ENCODE results near the gene RBM18.

The RBM18 gene

GRCh38 chr9:122206118-122207046, 58.3 kb downstream of the RBM18 start:
- Mint-ChIP-seq H3K27ac (no peak overlapping the region), H3K4me1 (no peaks in the 10 kb centered on the region), H3K27me3 (peaks cover 28% of the 10 kb centered on the region), H3K4me3 (no peak overlapping the region), H3K9me3 (no peaks in the 10 kb centered on the region), H3K36me3 (no peaks in the 10 kb centered on the region)
- no peak for ATAC-seq

- no peak overlapping the region for H3K27ac Mint-ChIP-seq
- H3K9me3 Mint-ChIP-seq: no peaks in the 10 kb centered on the region
- no peaks in the 10 kb centered on the region for H3K4me1 Mint-ChIP-seq
- H3K4me3 Mint-ChIP-seq: no peak overlapping the region
- no peak for ATAC-seq
- H3K27me3 Mint-ChIP-seq: peaks cover 21% of the 10 kb centered on the region
- H3K36me3 Mint-ChIP-seq: no peaks in the 10 kb centered on the region
Observed at GRCh38 chr9:122205176-122205575, 59.5 kb downstream of the RBM18 start.

- no peaks in the 10 kb centered on the region for H3K9me3 Mint-ChIP-seq
- no peak for ATAC-seq
- H3K27me3 Mint-ChIP-seq: peaks cover 15% of the 10 kb centered on the region
- H3K4me1 Mint-ChIP-seq: no peaks in the 10 kb centered on the region
- no peak overlapping the region for H3K27ac Mint-ChIP-seq
- no peak overlapping the region for H3K4me3 Mint-ChIP-seq
- H3K36me3 Mint-ChIP-seq: no peaks in the 10 kb centered on the region
Observed at GRCh38 chr9:122204491-122204890, 60.1 kb downstream of the RBM18 start.

- no peaks in the 10 kb centered on the region for H3K9me3 Mint-ChIP-seq
- H3K27me3 Mint-ChIP-seq: peaks cover 15% of the 10 kb centered on the region
- H3K4me1 Mint-ChIP-seq: no peaks in the 10 kb centered on the region
- ATAC-seq: no peak
- no peak overlapping the region for H3K4me3 Mint-ChIP-seq
- no peaks in the 10 kb centered on the region for H3K36me3 Mint-ChIP-seq
- no peak overlapping the region for H3K27ac Mint-ChIP-seq
Observed at GRCh38 chr9:122204055-122204454, 60.6 kb downstream of the RBM18 start.

- Mint-ChIP-seq H3K27ac (no peak overlapping the region), H3K4me3 (no peak overlapping the region), H3K9me3 (no peaks in the 10 kb centered on the region), H3K27me3 (peaks cover 6% of the 10 kb centered on the region), H3K4me1 (no peaks in the 10 kb centered on the region), H3K36me3 (no peaks in the 10 kb centered on the region)
- ATAC-seq: no peak
Observed at GRCh38 chr9:122202111-122202510, 62.5 kb downstream of the RBM18 start.

GRCh38 chr9:122201641-122202040, 63.0 kb downstream of the RBM18 start:
- H3K27me3 Mint-ChIP-seq: peaks cover 6% of the 10 kb centered on the region
- ATAC-seq: no peak
- H3K27ac Mint-ChIP-seq: no peak overlapping the region
- no peak overlapping the region for H3K4me3 Mint-ChIP-seq
- no peaks in the 10 kb centered on the region for H3K9me3 Mint-ChIP-seq
- no peaks in the 10 kb centered on the region for H3K36me3 Mint-ChIP-seq
- no peaks in the 10 kb centered on the region for H3K4me1 Mint-ChIP-seq

GRCh38 chr9:122200960-122201595, 63.6 kb downstream of the RBM18 start:
- H3K4me3 Mint-ChIP-seq: no peak overlapping the region
- H3K27me3 Mint-ChIP-seq: peaks cover 10% of the 10 kb centered on the region
- no peak overlapping the region for H3K27ac Mint-ChIP-seq
- no peaks in the 10 kb centered on the region for H3K4me1 Mint-ChIP-seq
- no peaks in the 10 kb centered on the region for H3K9me3 Mint-ChIP-seq
- no peaks in the 10 kb centered on the region for H3K36me3 Mint-ChIP-seq
- ATAC-seq: no peak

GRCh38 chr9:122197882-122198281, 66.8 kb downstream of the RBM18 start:
- Mint-ChIP-seq H3K27me3 (peaks cover 10% of the 10 kb centered on the region), H3K9me3 (no peaks in the 10 kb centered on the region), H3K27ac (no peak overlapping the region), H3K36me3 (no peaks in the 10 kb centered on the region), H3K4me3 (no peak overlapping the region), H3K4me1 (no peaks in the 10 kb centered on the region)
- no peak for ATAC-seq

- Mint-ChIP-seq H3K27me3 (peaks cover 10% of the 10 kb centered on the region), H3K4me1 (no peaks in the 10 kb centered on the region), H3K4me3 (no peak overlapping the region), H3K36me3 (no peaks in the 10 kb centered on the region), H3K9me3 (no peaks in the 10 kb centered on the region), H3K27ac (no peak overlapping the region)
- no peak for ATAC-seq
Observed at GRCh38 chr9:122197426-122197825, 67.2 kb downstream of the RBM18 start.

- Mint-ChIP-seq H3K9me3 (no peaks in the 10 kb centered on the region), H3K27ac (no peak overlapping the region), H3K4me3 (no peak overlapping the region), H3K27me3 (peaks cover 10% of the 10 kb centered on the region), H3K4me1 (no peaks in the 10 kb centered on the region), H3K36me3 (no peaks in the 10 kb centered on the region)
- ATAC-seq: no peak
Observed at GRCh38 chr9:122195875-122196274, 68.8 kb downstream of the RBM18 start.

GRCh38 chr9:122193651-122194050, 71.0 kb downstream of the RBM18 start:
- no peaks in the 10 kb centered on the region for H3K4me1 Mint-ChIP-seq
- no peak for ATAC-seq
- no peaks in the 10 kb centered on the region for H3K36me3 Mint-ChIP-seq
- peaks cover 10% of the 10 kb centered on the region for H3K27me3 Mint-ChIP-seq
- H3K27ac Mint-ChIP-seq: no peak overlapping the region
- no peaks in the 10 kb centered on the region for H3K9me3 Mint-ChIP-seq
- no peak overlapping the region for H3K4me3 Mint-ChIP-seq

- Mint-ChIP-seq H3K9me3 (no peaks in the 10 kb centered on the region), H3K27ac (no peak overlapping the region), H3K4me1 (no peaks in the 10 kb centered on the region), H3K4me3 (no peak overlapping the region), H3K27me3 (peaks cover 10% of the 10 kb centered on the region), H3K36me3 (no peaks in the 10 kb centered on the region)
- ATAC-seq: no peak
Observed at GRCh38 chr9:122192914-122193525, 71.6 kb downstream of the RBM18 start.

- H3K4me3 Mint-ChIP-seq: no peak overlapping the region
- peaks cover 10% of the 10 kb centered on the region for H3K27me3 Mint-ChIP-seq
- no peaks in the 10 kb centered on the region for H3K36me3 Mint-ChIP-seq
- H3K27ac Mint-ChIP-seq: no peak overlapping the region
- H3K4me1 Mint-ChIP-seq: no peaks in the 10 kb centered on the region
- no peak for ATAC-seq
- no peaks in the 10 kb centered on the region for H3K9me3 Mint-ChIP-seq
Observed at GRCh38 chr9:122192261-122192875, 72.3 kb downstream of the RBM18 start.

GRCh38 chr9:122191584-122191983, 73.1 kb downstream of the RBM18 start:
- Mint-ChIP-seq H3K36me3 (no peaks in the 10 kb centered on the region), H3K4me3 (no peak overlapping the region), H3K27me3 (peaks cover 3% of the 10 kb centered on the region), H3K9me3 (no peaks in the 10 kb centered on the region), H3K27ac (no peak overlapping the region), H3K4me1 (no peaks in the 10 kb centered on the region)
- ATAC-seq: no peak

- Mint-ChIP-seq H3K4me1 (no peaks in the 10 kb centered on the region), H3K9me3 (no peaks in the 10 kb centered on the region), H3K27ac (no peak overlapping the region), H3K36me3 (no peaks in the 10 kb centered on the region), H3K27me3 (no peaks in the 10 kb centered on the region), H3K4me3 (no peak overlapping the region)
- no peak for ATAC-seq
Observed at GRCh38 chr9:122190597-122191381, 73.9 kb downstream of the RBM18 start.
